Renal pelvis (tissue), 4 donors: ENCODE data around the gene HPGDS. TPM values are rescaled to one million over a fixed set of nuclear protein-coding genes. Genes with fewer than 3 reads are reported as not detected.
A peak's percentile ranks its signal among the peaks of the same experiment; 100 is the strongest.
"Not testable (repeated sequence)": the region's sequence is repeated elsewhere in the genome, so short reads cannot be mapped to it uniquely, and the experiment has no call there.

Experiments used
- DNase-seq: peaks from one replicate; pipeline ENCODE4 v3.0.0-alpha.2; 2013
- polyA plus RNA-seq, 3 donors: library from polyadenylated mRNA; unstranded; fragments of 120-200 nt; gene quantifications; one replicate each; pipeline ENCODE4 v1.2.1, GENCODE V29; 2013; ENCODE audit not compliant: insufficient read length in 3 of 3

The HPGDS gene
- polyA plus RNA-seq, 3 donors, result 2.9 to 5.0 (median 4.4) TPM

- peak; percentile 1 for DNase-seq
Measured at GRCh38 chr4:94332983-94333590, 9.5 kb downstream of the HPGDS start.

- DNase-seq, result no peak
Measured at GRCh38 chr4:94329933-94330332, 12.7 kb downstream of the HPGDS start.

GRCh38 chr4:94325835-94326234 lies 16.8 kb downstream of the HPGDS start:
- no peak for DNase-seq

GRCh38 chr4:94319927-94320326 lies 22.7 kb downstream of the HPGDS start:
- DNase-seq, result not testable (repeated sequence)

GRCh38 chr4:94307231-94307871 lies 35.3 kb downstream of the HPGDS start:
- DNase-seq, result no peak

GRCh38 chr4:94306713-94307112 lies 35.9 kb downstream of the HPGDS start:
- DNase-seq, result no peak

GRCh38 chr4:94305466-94306225 lies 37.0 kb downstream of the HPGDS start:
- no peak for DNase-seq

- peak; percentile 14 for DNase-seq
Measured at GRCh38 chr4:94304365-94304971, 38.2 kb downstream of the HPGDS start.

- no peak for DNase-seq
Measured at GRCh38 chr4:94302191-94302590, 40.4 kb downstream of the HPGDS start.

GRCh38 chr4:94298725-94299252 lies 43.8 kb downstream of the HPGDS start:
- no peak for DNase-seq

- DNase-seq, result not testable (repeated sequence)
Measured at GRCh38 chr4:94295473-94295872, 47.2 kb downstream of the HPGDS start.

GRCh38 chr4:94293981-94294380 lies 48.7 kb downstream of the HPGDS start:
- DNase-seq, result not testable (repeated sequence)

- DNase-seq, result no peak
Measured at GRCh38 chr4:94290245-94290644, 52.4 kb downstream of the HPGDS start.

- no peak for DNase-seq
Measured at GRCh38 chr4:94285666-94286065, 57.0 kb downstream of the HPGDS start.

- no peak for DNase-seq
Measured at GRCh38 chr4:94284889-94285288, 57.7 kb downstream of the HPGDS start.

GRCh38 chr4:94278781-94279180 lies 63.9 kb downstream of the HPGDS start:
- DNase-seq, result no peak

GRCh38 chr4:94277534-94277933 lies 65.1 kb downstream of the HPGDS start:
- no peak for DNase-seq

GRCh38 chr4:94276204-94276603 lies 66.4 kb downstream of the HPGDS start:
- no peak for DNase-seq

GRCh38 chr4:94274912-94275311 lies 67.7 kb downstream of the HPGDS start:
- no peak for DNase-seq

- no peak for DNase-seq
Measured at GRCh38 chr4:94271248-94271647, 71.4 kb downstream of the HPGDS start.

- DNase-seq, result no peak
Measured at GRCh38 chr4:94267037-94267436, 75.6 kb downstream of the HPGDS start.
